GM19035 (cell line): Measurements from ENCODE around the gene SLC25A21.
"Not testable (repeated sequence)": the region's sequence is repeated elsewhere in the genome, so short reads cannot be mapped to it uniquely, and the experiment has no call there.

ENCODE experiments used
- ATAC-seq: cut with Tn5 transposase; IDR thresholded peaks from one replicate; pipeline ENCODE4 v1.9.1; 2021; ENCODE audit not compliant: unreplicated experiment

Gene SLC25A21

DNA sequence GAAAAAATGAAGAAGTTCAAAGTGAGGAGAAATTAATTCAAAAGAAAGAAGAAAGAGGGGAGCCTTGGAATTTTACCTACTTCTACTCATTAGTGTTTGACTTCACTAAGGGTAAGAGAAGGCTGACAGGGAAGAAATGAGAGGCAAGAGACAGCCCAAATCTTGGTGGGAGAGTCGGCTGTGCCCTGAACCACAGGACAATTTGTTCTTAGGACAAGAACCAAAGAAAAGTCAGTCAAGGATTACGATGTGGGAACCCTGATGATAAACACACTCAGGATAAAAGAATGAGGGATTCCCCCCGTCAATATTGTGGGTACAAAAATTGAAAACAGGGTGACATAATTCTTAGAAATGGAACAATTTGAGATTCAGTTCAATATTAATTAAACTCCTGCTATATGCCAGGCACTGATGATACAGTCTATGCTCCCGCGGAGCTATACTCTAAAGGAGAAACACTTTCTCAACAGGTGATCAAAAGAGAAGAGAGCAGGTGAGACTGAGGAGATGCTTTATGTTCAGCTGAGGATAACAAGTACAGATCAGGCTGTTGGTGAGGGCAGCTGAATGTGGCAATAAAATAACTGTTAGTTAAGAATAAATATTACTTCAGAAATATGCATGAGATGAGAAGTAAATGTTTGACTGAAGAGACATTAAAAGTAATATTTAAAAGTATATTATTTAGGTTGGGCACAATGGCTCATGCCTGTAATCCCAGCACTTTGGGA is 175.4 kb downstream of the SLC25A21 start:
- no peak for ATAC-seq

DNA sequence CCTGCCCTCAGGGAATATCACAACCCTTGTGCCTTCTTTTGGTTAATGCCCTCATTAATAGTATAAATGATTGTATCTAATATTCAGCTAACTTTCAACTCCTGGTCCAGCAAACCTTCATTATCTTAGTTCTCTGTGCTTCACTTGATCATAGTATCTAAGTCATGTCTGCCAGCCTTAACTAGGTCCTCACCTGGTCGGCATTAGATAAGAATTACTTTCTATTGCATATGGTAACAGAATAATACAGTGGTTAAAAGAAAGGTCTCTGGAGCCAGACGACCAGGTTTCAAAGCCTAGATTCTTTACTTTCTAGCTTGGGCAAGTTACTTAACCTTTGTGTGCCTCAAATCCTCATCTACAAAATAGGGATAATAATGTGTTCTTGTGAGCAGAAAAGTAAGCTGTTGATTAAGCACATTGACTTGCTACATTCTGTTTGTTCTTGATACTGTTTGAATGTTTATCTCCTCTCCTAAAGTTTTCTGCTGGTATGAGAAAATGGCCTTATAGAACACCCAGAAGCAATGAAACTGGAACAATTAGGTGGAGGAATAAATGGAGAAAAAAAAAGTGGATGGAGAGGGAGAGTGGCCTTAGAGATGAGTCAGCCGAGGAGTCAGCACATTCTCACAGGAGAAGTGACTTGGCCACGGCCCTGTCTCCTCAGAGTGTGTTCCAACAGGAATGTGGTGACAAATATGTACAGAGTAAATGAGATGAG is 176.1 kb downstream of the SLC25A21 start:
- ATAC-seq = no peak

DNA sequence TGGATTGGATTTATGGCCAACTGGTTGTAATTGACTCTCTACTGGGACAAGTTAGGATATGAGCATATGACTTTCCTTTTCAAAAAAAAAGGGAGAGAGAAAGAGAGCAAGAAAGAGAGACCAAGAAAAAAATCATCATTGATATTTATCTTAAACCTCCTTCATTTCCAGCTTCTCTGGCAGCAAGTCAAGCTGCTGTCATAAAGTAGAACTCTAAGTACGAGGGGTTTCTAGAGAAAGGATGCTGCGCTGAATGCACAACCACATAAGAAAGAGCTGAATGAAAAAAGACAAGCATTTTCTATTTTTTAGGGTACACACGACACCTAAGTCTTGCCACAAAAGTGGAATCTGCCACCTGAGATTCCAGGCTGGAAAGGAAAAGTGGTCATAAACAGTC is 182.6 kb downstream of the SLC25A21 start:
- no peak for ATAC-seq

DNA sequence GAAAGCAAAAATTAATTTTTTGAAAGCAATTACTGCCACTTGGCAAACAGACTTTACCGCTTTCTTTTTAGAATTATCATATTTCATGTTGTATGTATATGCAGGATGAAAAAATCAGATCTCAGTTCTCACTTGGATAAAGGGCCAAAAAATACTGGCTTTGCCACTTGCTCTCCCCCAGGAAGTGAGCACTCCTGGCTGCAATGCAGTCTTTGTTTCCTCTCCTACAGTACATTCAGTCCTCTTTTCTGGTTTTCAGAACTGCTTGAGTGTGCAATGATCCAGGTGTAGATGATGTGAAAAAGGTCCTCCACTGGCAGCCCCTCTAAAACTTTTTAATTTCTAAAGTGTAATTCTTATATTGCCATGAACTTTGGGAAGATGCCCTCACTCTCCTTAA is 183.4 kb downstream of the SLC25A21 start:
- ATAC-seq = no peak

DNA sequence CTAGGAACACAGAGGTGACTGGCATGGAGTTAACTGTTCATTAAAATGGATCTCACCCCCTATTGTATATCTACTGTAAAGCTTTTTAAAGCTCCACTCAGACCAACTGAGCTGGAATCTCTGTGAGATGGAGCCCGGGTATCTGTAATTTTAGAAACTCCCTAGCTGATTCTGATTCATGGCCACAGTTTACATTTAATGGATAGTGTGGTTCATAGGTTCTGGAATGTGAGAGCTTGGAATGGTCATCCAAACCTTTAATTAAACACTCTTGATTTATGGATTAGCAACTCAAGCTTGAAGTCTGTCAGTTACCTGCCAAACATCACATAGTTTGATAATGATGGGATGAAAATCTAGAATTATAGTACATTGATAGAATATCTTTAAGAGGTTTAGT is 183.8 kb downstream of the SLC25A21 start:
- ATAC-seq = no peak

DNA sequence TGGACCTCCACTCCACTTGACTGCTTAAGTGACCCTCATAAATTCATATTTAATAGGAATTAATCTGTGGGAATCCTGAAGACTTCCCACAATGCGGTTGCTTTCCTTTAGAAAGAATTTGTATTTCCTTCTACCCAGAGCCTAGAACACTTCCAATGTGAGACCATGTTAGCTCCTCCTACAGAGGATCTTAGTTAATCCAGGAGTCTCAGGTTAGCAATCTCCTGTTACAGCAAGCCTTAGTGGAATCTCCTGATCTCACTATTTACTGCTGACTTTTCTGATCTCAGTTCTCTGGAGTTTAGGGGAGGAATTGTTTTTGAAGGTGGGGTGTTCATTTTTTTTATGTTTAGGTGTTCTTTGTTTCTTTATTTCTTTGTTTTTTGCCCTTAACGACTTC is 186.0 kb downstream of the SLC25A21 start:
- no peak for ATAC-seq

DNA sequence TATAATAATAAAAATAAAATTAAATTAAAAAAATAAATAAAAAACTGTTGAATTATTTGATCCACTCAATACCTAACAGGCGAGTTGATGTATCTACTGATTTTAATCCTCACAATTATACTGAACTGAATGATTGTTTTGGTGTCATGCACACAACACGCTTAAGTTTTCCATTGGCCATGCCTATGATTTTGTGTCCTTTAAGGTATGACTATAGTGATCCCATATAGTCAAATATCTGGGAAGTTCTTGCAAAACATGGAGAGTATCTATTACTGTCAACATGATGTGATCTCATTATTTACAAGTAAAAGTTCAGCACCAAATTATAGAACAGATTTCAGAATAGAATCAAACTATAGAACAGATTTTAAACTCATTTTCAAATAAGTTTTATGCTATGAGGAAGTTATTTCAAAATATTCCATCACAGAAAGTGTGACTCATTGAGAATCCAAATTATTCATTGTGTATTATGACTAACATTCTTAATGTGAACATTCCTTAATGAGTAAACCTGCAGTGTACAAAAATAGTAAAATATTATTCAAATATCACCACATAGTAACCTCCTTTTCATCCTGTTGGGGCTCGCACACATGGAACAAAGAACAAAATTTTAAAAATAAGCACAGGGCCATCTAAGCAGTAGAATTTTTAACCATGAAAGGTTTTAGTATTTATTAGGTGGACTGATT is 190.4 kb downstream of the SLC25A21 start:
- no peak for ATAC-seq

DNA sequence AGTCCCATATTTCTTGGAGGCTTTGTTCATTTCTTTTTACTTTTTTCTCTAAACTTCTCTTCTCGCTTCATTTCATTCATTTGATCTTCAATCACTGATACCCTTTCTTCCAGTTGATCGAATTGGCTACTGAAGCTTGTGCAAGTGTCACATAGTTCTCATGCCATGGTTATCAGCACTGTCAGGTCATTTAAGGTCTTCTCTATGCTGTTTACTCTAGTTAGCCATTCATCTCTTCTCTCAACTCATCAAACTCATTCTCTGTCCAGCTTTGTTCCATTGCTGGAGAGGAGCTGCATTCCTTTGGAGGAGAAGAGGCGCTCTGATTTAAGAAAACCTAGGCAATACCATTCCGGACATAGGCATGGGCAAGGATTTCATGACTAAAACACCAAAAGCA is 192.0 kb downstream of the SLC25A21 start:
- ATAC-seq = not testable (repeated sequence)

DNA sequence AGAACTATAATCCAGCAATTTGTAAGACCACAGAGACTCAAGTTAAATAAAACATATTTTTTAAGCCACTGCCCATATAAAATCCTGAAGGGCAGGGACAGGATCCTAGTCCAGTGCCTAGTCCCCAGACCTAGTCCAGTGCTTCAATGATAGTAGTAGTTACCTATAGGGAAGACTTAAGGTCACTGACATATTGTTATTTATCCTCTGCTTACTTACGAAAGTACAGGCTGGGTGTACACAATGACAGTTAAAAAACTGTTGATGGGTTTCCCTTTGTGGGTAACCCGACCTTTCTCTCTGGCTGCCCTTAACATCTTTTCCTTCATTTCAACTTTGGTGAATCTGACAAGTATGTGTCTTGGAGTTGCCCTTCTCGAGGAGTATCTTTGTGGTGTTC is 192.5 kb downstream of the SLC25A21 start:
- no peak for ATAC-seq

DNA sequence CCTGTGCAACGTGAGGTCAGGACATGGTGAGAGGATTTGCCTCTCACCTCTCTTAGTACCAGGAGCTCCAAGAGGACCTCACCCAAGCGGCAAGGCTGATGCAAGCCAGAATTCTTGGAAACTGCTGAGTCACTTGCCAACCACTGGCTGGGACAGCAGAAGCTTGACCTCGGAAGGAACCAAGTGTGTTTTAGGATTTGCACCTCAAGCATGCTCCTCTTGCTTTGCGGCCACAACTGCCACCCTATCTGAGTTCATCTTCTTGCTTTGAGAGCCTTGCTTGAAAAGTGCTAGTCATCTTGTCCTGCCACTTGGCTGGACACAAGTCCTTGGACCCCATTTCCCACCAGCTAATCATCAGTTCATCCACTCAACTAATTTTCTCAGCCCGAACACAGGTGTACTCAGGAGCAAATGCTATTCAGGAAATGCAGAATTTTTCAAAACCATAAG is 195.8 kb downstream of the SLC25A21 start:
- ATAC-seq = no peak

DNA sequence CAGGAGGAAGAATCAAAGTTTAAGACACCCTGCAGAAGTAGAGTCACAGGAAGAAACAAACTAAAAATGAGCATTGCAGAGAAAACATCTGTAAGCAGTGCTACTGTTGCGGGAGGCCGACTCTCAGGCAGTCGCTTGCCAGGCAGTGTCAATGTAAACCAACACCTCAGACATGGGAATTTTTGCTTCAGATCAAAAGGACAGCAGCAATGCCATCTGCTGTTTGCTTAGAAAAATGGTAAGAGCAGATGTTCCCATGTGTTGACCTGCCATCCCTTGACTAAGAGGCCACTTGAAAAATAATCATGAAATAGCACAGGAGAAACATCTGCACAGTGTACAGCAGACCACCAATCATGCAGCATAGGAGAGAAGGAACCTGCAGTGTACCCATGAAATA is 196.6 kb downstream of the SLC25A21 start:
- ATAC-seq = no peak

DNA sequence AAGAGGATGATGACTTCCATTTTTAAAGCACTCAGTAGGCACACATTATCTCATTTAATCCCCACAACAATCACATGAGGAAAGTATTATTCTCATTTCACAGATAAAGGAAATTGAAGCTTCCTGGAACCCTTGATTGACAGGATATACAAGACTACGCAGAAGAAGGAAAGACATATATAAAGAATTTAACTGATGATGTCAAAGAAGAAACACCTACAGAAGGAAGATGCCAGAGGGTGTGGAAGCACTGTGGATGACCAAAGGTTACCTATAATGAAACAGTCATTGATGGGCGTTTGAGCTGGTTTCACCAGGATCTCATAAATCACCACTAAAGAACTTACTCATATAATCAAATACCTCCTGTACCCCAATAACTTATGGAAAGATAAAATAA is 197.4 kb downstream of the SLC25A21 start:
- no peak for ATAC-seq

DNA sequence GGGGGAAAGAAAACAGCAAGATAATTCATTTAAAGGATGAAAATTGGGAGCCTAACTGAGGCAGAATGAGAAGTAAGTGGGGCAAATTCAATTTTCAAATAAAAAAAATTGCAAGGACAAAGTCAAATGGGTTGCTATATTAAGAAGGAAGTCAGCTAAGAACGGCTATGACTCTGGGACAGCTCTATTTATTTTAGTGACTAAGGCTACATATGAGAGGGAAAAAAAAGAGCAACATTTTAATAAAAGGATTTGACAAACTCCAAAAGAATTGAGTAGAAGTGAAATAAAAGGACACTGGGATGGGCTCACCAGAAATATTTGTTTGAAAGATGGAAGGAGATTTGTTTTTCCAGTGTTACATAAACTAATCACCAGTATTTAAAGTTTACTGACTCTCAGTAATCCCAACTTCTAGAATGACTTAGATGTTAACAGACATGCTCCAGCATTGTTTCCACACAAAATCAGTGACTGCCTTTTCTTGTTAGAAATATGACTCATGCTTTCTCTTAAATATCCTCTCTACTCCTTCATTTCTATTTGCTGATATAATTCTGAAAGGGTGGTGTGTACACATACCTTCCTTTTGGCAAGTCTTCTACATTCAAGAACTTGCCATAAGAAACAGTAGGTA is 198.5 kb downstream of the SLC25A21 start:
- no peak for ATAC-seq

DNA sequence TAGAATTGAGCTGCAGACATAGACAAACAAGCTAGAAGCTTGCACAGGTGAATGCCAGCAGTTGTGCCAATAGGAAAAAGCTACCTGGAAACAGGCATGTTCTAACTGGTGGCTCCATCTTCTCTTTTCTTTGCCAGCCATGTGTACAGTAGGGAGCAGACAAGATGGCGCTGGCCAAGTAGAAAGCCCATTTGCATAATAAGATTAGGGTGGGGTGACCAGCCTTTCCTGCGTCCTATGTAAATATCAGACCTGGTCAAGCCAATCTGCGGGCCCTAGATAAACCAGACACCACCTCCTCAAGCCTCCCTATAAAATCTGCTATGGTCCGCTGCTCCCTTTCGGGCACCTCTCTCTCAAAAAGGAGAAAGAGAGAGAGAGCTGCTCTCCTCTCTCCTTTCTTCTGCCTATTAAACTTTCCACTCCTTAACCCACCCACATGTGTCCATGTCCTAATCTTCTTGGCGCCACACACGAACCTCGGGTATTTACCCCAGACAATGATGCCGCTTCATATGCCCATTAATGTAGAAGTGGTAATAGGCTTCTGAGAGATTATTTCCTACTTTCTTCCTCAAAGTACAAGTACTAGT is 201.0 kb downstream of the SLC25A21 start:
- ATAC-seq = no peak

DNA sequence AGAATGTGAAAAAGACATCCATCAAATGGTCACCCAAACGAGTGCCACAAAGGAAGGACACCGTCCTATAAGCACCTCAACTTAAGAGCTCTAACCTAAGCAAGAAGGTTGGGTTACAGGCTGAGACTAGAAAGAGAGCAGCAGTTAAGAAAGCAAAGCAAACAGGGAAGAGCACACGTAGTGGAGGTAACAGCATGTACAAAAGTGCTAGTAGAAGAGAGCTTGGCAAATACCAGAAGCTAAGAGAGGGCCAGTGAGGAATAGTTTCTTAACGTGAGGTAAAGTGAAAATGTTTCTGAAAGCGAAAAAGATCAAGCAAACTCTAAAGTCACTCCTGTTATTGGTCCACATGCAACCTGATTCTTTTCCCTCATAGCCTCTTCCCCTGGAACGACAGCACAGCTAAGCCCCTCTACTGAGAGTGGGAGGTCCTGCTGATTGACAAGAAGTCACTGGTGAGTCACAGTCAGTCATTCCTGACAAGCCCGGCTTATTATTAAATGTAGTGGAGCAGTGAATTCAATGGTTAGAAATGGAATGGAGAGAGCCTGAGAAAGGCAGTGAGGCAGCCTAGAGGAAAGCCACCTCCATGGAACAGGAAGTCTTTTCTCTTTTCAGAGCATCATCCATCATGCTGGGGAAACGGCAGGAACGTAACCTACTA is 204.4 kb downstream of the SLC25A21 start:
- no peak for ATAC-seq

DNA sequence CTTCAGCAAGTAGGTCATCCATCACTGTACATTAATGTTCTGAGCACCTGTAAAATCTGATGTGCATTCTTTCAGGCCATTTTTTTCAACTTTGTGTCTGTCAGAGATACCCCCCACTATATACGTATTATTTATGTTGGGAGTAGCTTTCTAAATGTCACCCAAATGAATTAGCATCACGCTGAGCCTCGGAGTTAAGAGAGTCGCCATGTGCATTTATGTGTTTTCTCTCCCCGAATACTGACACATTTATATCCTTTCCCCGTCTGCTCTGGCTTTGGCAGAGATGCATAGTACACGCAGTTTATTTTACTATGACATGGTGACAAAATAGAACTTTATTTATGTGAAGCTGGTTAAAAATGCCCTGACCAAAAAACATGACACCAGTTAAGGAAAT is 216.4 kb downstream of the SLC25A21 start:
- no peak for ATAC-seq

DNA sequence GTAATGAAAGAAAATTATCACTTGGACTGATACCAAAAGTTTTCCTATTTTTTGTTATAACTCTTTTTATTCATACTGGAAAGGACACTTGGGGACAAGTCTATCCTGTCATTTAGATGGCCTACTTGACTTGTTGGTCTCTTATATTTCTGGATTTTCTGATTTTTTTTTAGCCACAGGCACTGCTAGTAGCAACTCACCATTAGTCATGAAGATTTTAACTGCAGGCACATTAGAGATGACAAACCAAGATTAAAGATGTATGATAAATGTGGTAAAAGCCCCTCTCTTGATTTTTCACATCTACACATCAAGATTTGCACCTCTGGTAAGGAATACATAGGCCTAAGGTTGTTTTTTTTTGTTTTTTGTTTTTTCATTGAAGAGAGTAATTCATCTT is 217.0 kb downstream of the SLC25A21 start:
- ATAC-seq = no peak

DNA sequence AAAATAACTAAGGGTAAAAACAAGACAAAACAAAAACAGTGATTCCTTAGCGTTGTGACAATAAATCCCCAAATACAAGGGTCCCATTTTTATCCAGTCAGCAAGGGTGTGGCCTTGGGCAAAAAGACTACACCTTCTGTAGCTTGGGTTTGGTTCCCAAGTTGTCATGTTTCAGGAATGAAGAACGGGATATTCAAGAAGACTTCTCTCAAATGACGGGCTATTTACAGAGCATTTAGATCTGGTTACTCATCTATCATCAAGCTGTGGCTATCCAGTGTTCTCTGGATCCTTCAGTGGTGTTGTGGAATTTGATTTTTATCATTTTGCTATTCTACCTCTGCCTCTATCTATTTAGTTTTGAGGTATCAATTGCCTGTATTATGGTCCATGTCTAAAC is 219.7 kb downstream of the SLC25A21 start:
- no peak for ATAC-seq

DNA sequence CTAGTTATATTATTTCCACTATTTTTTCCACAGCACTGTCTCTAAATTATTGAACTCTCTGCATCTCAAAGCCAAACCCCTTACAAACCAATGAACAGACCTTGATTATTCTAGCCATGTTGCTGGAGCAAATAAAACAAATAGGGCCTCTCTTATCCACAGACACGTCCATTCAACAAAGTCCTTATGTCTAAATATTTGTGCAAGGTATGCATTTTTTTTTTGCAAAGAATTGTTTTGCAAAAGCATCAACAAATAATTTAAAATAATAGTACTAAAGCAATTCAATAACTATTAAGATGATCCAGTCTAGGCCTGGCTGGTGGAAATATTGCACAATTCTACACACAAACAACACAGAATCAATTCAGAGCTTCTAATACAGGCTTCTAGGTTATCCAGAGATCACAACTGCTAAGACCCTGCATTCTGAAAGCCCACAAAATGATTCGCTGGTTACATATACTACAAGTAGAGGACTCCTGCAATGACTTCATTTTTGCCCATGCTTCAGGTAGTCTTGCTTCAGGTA is 221.0 kb downstream of the SLC25A21 start:
- no peak for ATAC-seq

DNA sequence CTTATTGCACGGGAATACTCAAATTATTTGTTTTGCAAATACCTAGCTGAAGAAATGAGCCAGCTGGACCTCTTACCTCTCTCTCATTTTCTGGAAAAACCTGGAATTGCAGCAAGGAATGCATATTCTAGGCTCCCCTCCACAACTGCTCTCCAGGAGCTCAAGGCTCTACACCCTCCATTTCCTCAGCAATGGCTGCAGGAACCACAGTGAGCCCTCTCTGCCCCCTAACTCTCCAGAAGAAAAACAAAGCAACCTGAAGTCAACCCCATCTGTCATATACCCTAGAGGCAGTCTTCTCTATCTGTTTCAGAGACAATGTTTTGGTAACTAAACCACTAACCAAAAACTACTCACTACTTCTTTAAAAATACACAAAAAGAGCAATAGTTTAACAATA is 221.6 kb downstream of the SLC25A21 start:
- ATAC-seq = no peak
